GM23338 (cell line): ENCODE results near the gene OCA2. TPM values are rescaled to one million over a fixed set of nuclear protein-coding genes. Genes with fewer than 3 reads are reported as not detected.

Source experiments
- ATAC-seq: fragments of 200-7000 bp; cut with Tn5 transposase; 3 replicates; pipeline ENCODE4 v1.9.1; 2020
- DNase-seq: peaks from one replicate; pipeline ENCODE4 v3.0.0-alpha.2; 2015; ENCODE audit warnings: low spot score
- H2AFZ ChIP-seq: fragments of 200-600 bp; sonication (generic); 2 replicates; pipeline ENCODE4 v1.8.0; 2016; ENCODE audit warnings: antibody characterized with exemption, mild to moderate bottlenecking, moderate library complexity
- H3F3A ChIP-seq: fragments of 200-600 bp; sonication (generic); replicated peaks from 2 replicates; pipeline ENCODE4 v1.8.0; 2017; ENCODE audit warnings: antibody characterized with exemption, mixed run types, low read depth
- H3K27ac ChIP-seq: fragments of 200-600 bp; sonication (generic); 2 replicates; pipeline ENCODE4 v1.6.1; 2016; ENCODE audit warnings: low read depth
- H3K27me3 ChIP-seq: fragments of 200-600 bp; sonication (generic); 2 replicates; pipeline ENCODE4 v1.8.0; 2016; ENCODE audit warnings: mild to moderate bottlenecking, mixed run types, moderate library complexity; ENCODE audit not compliant: insufficient read depth
- H3K36me3 ChIP-seq: fragments of 200-600 bp; sonication (generic); 2 replicates; pipeline ENCODE4 v1.8.0; 2016; ENCODE audit warnings: mild to moderate bottlenecking; ENCODE audit not compliant: insufficient read depth
- H3K4me1 ChIP-seq: fragments of 200-600 bp; sonication (generic); 2 replicates; pipeline ENCODE4 v1.8.0; 2016; ENCODE audit warnings: mild to moderate bottlenecking, moderate library complexity; ENCODE audit not compliant: insufficient read depth
- H3K4me2 ChIP-seq: fragments of 200-600 bp; sonication (generic); 2 replicates; pipeline ENCODE4 v1.7.1; 2017; ENCODE audit warnings: mixed run types
- H3K4me3 ChIP-seq: fragments of 200-600 bp; sonication (generic); 2 replicates; pipeline ENCODE4 v1.6.1; 2016; ENCODE audit warnings: mixed run types
- H3K79me2 ChIP-seq: fragments of 200-600 bp; sonication (generic); replicated peaks from 2 replicates; pipeline ENCODE4 v1.8.0; 2017; ENCODE audit warnings: mild to moderate bottlenecking; ENCODE audit not compliant: insufficient read depth
- H3K9me2 ChIP-seq: fragments of 200-600 bp; sonication (generic); 2 replicates; pipeline ENCODE4 v1.8.0; 2017; ENCODE audit not compliant: insufficient read depth
- H4K20me1 ChIP-seq: fragments of 200-600 bp; sonication (generic); replicated peaks from 2 replicates; pipeline ENCODE4 v1.8.0; 2017; ENCODE audit warnings: mild to moderate bottlenecking; ENCODE audit not compliant: insufficient read depth
- H3K27ac Mint-ChIP-seq: 2 replicates; pipeline ENCODE4 v1.8.0; 2020; ENCODE audit warnings: inconsistent platforms, mild to moderate bottlenecking, moderate library complexity, mixed read lengths
- H3K27me3 Mint-ChIP-seq: 3 replicates; pipeline ENCODE4 v1.8.0; 2022; ENCODE audit warnings: low read depth, mild to moderate bottlenecking, moderate library complexity, mixed read lengths, inconsistent platforms; ENCODE audit not compliant: insufficient read depth, poor library complexity
- H3K36me3 Mint-ChIP-seq: 3 replicates; pipeline ENCODE4 v1.8.0; 2021; ENCODE audit warnings: low read depth, mild to moderate bottlenecking, inconsistent platforms, moderate library complexity, mixed read lengths
- H3K4me1 Mint-ChIP-seq: 3 replicates; pipeline ENCODE4 v1.8.0; 2020; ENCODE audit warnings: mild to moderate bottlenecking, inconsistent platforms, mixed read lengths
- H3K4me3 Mint-ChIP-seq: 3 replicates; pipeline ENCODE4 v1.8.0; 2021; ENCODE audit warnings: moderate library complexity, mild to moderate bottlenecking, inconsistent platforms, mixed read lengths
- H3K9me3 Mint-ChIP-seq: 3 replicates; pipeline ENCODE4 v1.8.0; 2020; ENCODE audit warnings: moderate library complexity, mild to moderate bottlenecking, inconsistent platforms, mixed read lengths
- CREB1 ChIP-seq: fragments of 250-450 bp; sonication (Bioruptor Pico); IDR thresholded peaks from 2 replicates; pipeline ENCODE4 v1.5.0; 2020; ENCODE audit warnings: low read depth, mild to moderate bottlenecking, moderate library complexity
- EZH2 ChIP-seq: fragments of 200-600 bp; sonication (generic); IDR thresholded peaks from one replicate; pipeline ENCODE4 v1.8.0; 2017; ENCODE audit warnings: antibody characterized with exemption, mild to moderate bottlenecking, low read depth; ENCODE audit not compliant: unreplicated experiment
- EZH2phosphoT487 ChIP-seq: fragments of 200-600 bp; sonication (generic); IDR thresholded peaks from one replicate; pipeline ENCODE4 v1.8.1; 2018; ENCODE audit warnings: antibody characterized with exemption; ENCODE audit not compliant: unreplicated experiment
- JUNB ChIP-seq: IDR thresholded peaks from one replicate; pipeline ENCODE4 v1.6.1; 2016; ENCODE audit warnings: antibody characterized with exemption; ENCODE audit not compliant: unreplicated experiment
- NANOG ChIP-seq: IDR thresholded peaks from 2 replicates; pipeline ENCODE4 v1.6.1; 2016; ENCODE audit warnings: antibody characterized with exemption, borderline replicate concordance
- POLR2AphosphoS5 ChIP-seq: IDR thresholded peaks from 2 replicates; pipeline ENCODE4 v1.6.1; 2016; ENCODE audit warnings: antibody characterized with exemption, low read depth
- STAT1 ChIP-seq: IDR thresholded peaks from one replicate; pipeline ENCODE4 v1.6.1; 2016; ENCODE audit warnings: antibody characterized with exemption; ENCODE audit not compliant: unreplicated experiment
- ZNF114 ChIP-seq: fragments of 250-450 bp; sonication (Bioruptor Pico); IDR thresholded peaks from 2 replicates; pipeline ENCODE4 v1.5.0; 2020; ENCODE audit warnings: mild to moderate bottlenecking, moderate library complexity
- ZNF331 ChIP-seq: fragments of 250-450 bp; sonication (Bioruptor Pico); IDR thresholded peaks from 2 replicates; pipeline ENCODE4 v1.5.0; 2020; ENCODE audit warnings: low read depth, mild to moderate bottlenecking, moderate library complexity
- polyA plus RNA-seq: library from polyadenylated mRNA; unstranded; fragments of >200 nt; fragmentation: Nextera tagmentation; extraction: Ambion mirVana; gene quantifications from 2 replicates; pipeline ENCODE4 v1.2.1, GENCODE V29; 2016
- total RNA-seq: library from RNA; depleted of rRNA; stranded (reverse); fragments of >200 nt; shearing (Covaris generic); gene quantifications from 2 replicates; pipeline ENCODE4 v1.2.3, GENCODE V29; 2014
- TF ChIP-seq, protein P1 (sequence below): IDR thresholded peaks from 2 replicates; pipeline ENCODE4 v1.6.1; 2016; ENCODE audit warnings: antibody characterized with exemption
- TF ChIP-seq, protein P2 (sequence below): fragments of 250-450 bp; sonication (Bioruptor Pico); IDR thresholded peaks from 2 replicates; pipeline ENCODE4 v1.5.0; 2020; ENCODE audit warnings: mild to moderate bottlenecking, moderate library complexity
- TF ChIP-seq, protein P3 (sequence below): IDR thresholded peaks from one replicate; pipeline ENCODE4 v1.6.1; 2018; ENCODE audit warnings: antibody characterized with exemption; ENCODE audit not compliant: unreplicated experiment
- TF ChIP-seq, protein P4 (sequence below), 2 experiments: fragments of 200-600 bp in 1 of 2; sonication (generic) in 1 of 2; conservative IDR thresholded peaks; 2 replicates each; pipeline versions ENCODE4 v1.5.1 to v1.6.1; 2016 to 2017; ENCODE audit warnings: antibody characterized with exemption in 2 of 2, low read depth in 2 of 2, mild to moderate bottlenecking in 2 of 2, moderate library complexity in 1 of 2

Gene OCA2
- total and polyA plus RNA-seq, 2 experiments from 2014 or later, result 0.40 to 0.69 TPM

DNA sequence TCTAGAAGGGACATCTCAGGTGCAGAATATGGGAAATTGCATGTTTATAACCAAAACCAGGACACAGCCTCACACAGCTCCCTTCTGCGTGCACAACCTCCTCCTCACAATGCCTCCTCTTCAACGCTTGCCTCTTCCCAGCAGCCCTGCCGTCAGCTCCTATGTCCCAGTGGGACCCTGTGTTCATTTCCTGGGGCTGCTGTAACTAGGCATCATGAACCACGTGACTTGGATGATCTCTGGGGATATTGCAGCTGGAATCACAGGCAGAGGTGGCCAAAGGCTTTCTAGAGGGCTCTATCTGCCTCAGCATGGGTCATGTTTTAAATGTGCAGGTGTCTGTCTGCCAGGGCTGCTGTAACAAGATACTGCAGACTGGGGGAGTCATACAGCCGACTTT lies 375.3 kb downstream of the OCA2 start:
- DNase-seq (no peak), ATAC-seq (peak; percentile 44; the same call in 2 of the 3 replicates)
- no peaks in the 10 kb centered on the region for H3K36me3 ChIP-seq
- Mint-ChIP-seq H3K27me3 (peaks cover 7% of the 10 kb centered on the region), H3K9me3 (no peaks in the 10 kb centered on the region), H3K4me1 (peaks cover 7% of the 10 kb centered on the region), H3K27ac (no peak overlapping the region), H3K36me3 (no peaks in the 10 kb centered on the region), H3K4me3 (no peak overlapping the region)
- H3K9me2 ChIP-seq, result no peaks in the 10 kb centered on the region; the same call in 1 of the 2 replicates
- H3K4me2 ChIP-seq, result no peak overlapping the region
- no peaks in the 10 kb centered on the region for H3F3A ChIP-seq
- H3K4me1 ChIP-seq, result no peaks in the 10 kb centered on the region
- no peaks in the 10 kb centered on the region for H3K79me2 ChIP-seq
- TF ChIP-seq ZNF114 (CRISPR knock-in tag) (no peak), EZH2phosphoT487 (no peak), CREB1 (no peak), EZH2 (no peak), JUNB (no peak), POLR2AphosphoS5 (no peak), NANOG (no peak), ZNF331 (no peak), STAT1 (no peak)
- TF ChIP-seq, protein P1, sequence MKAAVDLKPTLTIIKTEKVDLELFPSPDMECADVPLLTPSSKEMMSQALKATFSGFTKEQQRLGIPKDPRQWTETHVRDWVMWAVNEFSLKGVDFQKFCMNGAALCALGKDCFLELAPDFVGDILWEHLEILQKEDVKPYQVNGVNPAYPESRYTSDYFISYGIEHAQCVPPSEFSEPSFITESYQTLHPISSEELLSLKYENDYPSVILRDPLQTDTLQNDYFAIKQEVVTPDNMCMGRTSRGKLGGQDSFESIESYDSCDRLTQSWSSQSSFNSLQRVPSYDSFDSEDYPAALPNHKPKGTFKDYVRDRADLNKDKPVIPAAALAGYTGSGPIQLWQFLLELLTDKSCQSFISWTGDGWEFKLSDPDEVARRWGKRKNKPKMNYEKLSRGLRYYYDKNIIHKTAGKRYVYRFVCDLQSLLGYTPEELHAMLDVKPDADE, result no peak
- TF ChIP-seq, protein P2, sequence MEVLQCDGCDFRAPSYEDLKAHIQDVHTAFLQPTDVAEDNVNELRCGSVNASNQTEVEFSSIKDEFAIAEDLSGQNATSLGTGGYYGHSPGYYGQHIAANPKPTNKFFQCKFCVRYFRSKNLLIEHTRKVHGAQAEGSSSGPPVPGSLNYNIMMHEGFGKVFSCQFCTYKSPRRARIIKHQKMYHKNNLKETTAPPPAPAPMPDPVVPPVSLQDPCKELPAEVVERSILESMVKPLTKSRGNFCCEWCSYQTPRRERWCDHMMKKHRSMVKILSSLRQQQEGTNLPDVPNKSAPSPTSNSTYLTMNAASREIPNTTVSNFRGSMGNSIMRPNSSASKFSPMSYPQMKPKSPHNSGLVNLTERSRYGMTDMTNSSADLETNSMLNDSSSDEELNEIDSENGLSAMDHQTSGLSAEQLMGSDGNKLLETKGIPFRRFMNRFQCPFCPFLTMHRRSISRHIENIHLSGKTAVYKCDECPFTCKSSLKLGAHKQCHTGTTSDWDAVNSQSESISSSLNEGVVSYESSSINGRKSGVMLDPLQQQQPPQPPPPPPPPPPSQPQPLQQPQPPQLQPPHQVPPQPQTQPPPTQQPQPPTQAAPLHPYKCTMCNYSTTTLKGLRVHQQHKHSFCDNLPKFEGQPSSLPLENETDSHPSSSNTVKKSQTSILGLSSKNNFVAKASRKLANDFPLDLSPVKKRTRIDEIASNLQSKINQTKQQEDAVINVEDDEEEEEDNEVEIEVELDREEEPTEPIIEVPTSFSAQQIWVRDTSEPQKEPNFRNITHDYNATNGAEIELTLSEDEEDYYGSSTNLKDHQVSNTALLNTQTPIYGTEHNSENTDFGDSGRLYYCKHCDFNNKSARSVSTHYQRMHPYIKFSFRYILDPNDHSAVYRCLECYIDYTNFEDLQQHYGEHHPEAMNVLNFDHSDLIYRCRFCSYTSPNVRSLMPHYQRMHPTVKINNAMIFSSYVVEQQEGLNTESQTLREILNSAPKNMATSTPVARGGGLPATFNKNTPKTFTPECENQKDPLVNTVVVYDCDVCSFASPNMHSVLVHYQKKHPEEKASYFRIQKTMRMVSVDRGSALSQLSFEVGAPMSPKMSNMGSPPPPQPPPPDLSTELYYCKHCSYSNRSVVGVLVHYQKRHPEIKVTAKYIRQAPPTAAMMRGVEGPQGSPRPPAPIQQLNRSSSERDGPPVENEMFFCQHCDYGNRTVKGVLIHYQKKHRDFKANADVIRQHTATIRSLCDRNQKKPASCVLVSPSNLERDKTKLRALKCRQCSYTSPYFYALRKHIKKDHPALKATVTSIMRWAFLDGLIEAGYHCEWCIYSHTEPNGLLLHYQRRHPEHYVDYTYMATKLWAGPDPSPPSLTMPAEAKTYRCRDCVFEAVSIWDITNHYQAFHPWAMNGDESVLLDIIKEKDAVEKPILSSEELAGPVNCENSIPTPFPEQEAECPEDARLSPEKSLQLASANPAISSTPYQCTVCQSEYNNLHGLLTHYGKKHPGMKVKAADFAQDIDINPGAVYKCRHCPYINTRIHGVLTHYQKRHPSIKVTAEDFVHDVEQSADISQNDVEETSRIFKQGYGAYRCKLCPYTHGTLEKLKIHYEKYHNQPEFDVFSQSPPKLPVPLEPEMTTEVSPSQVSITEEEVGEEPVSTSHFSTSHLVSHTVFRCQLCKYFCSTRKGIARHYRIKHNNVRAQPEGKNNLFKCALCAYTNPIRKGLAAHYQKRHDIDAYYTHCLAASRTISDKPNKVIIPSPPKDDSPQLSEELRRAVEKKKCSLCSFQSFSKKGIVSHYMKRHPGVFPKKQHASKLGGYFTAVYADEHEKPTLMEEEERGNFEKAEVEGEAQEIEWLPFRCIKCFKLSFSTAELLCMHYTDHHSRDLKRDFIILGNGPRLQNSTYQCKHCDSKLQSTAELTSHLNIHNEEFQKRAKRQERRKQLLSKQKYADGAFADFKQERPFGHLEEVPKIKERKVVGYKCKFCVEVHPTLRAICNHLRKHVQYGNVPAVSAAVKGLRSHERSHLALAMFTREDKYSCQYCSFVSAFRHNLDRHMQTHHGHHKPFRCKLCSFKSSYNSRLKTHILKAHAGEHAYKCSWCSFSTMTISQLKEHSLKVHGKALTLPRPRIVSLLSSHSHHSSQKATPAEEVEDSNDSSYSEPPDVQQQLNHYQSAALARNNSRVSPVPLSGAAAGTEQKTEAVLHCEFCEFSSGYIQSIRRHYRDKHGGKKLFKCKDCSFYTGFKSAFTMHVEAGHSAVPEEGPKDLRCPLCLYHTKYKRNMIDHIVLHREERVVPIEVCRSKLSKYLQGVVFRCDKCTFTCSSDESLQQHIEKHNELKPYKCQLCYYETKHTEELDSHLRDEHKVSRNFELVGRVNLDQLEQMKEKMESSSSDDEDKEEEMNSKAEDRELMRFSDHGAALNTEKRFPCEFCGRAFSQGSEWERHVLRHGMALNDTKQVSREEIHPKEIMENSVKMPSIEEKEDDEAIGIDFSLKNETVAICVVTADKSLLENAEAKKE (CRISPR knock-in tag), result no peak
- TF ChIP-seq, protein P3, sequence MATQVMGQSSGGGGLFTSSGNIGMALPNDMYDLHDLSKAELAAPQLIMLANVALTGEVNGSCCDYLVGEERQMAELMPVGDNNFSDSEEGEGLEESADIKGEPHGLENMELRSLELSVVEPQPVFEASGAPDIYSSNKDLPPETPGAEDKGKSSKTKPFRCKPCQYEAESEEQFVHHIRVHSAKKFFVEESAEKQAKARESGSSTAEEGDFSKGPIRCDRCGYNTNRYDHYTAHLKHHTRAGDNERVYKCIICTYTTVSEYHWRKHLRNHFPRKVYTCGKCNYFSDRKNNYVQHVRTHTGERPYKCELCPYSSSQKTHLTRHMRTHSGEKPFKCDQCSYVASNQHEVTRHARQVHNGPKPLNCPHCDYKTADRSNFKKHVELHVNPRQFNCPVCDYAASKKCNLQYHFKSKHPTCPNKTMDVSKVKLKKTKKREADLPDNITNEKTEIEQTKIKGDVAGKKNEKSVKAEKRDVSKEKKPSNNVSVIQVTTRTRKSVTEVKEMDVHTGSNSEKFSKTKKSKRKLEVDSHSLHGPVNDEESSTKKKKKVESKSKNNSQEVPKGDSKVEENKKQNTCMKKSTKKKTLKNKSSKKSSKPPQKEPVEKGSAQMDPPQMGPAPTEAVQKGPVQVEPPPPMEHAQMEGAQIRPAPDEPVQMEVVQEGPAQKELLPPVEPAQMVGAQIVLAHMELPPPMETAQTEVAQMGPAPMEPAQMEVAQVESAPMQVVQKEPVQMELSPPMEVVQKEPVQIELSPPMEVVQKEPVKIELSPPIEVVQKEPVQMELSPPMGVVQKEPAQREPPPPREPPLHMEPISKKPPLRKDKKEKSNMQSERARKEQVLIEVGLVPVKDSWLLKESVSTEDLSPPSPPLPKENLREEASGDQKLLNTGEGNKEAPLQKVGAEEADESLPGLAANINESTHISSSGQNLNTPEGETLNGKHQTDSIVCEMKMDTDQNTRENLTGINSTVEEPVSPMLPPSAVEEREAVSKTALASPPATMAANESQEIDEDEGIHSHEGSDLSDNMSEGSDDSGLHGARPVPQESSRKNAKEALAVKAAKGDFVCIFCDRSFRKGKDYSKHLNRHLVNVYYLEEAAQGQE, result no peak
- TF ChIP-seq, protein P4, sequence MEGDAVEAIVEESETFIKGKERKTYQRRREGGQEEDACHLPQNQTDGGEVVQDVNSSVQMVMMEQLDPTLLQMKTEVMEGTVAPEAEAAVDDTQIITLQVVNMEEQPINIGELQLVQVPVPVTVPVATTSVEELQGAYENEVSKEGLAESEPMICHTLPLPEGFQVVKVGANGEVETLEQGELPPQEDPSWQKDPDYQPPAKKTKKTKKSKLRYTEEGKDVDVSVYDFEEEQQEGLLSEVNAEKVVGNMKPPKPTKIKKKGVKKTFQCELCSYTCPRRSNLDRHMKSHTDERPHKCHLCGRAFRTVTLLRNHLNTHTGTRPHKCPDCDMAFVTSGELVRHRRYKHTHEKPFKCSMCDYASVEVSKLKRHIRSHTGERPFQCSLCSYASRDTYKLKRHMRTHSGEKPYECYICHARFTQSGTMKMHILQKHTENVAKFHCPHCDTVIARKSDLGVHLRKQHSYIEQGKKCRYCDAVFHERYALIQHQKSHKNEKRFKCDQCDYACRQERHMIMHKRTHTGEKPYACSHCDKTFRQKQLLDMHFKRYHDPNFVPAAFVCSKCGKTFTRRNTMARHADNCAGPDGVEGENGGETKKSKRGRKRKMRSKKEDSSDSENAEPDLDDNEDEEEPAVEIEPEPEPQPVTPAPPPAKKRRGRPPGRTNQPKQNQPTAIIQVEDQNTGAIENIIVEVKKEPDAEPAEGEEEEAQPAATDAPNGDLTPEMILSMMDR (conservative IDR thresholded peaks at IDR 0.05; ENCODE audit: low read depth in 2 of 2), result no peak
- H3K27ac ChIP-seq, result no peak overlapping the region
- no peaks in the 10 kb centered on the region for H4K20me1 ChIP-seq
- H3K4me3 ChIP-seq, result no peak overlapping the region
- H2AFZ ChIP-seq, result peak overlapping the region; percentile 43
- no peaks in the 10 kb centered on the region for H3K27me3 ChIP-seq
